HG02981 (cell line): Measurements from ENCODE around the gene UROS.

Experiments used
- ATAC-seq: cut with Tn5 transposase; IDR thresholded peaks from one replicate; pipeline ENCODE4 v1.9.1; 2021; ENCODE audit warnings: mild to moderate bottlenecking, moderate library complexity; ENCODE audit not compliant: unreplicated experiment

Gene UROS

DNA sequence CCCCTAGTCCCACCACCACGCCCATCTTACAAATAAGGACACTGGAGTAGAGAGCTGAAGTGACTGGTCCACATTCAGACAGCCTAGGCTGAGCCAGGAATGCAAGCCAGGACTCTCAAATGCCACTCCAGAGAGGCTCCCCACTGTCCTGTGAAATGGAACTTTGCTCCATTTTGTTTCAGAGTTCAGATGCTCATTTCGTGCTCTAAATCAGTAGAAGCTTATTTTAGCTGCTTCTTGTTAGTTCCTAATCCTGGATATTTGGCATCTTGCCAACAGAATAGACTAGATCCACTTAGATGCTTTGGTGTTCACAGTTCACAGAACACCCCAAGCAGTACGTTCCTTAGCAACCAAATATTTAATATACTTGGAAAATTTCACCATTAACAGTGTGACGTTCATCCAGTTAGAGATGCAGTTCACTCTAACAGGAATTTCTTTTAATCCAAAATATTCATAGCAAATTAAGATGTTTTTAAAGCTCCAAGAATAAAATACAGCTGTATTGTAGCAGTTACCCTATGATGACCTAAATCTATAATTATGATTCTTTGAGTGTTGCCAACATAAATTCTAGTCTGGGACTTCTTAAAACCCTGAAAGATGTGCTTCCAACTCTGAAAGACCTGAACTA, 54.7 kb downstream of the UROS start:
- no peak for ATAC-seq

DNA sequence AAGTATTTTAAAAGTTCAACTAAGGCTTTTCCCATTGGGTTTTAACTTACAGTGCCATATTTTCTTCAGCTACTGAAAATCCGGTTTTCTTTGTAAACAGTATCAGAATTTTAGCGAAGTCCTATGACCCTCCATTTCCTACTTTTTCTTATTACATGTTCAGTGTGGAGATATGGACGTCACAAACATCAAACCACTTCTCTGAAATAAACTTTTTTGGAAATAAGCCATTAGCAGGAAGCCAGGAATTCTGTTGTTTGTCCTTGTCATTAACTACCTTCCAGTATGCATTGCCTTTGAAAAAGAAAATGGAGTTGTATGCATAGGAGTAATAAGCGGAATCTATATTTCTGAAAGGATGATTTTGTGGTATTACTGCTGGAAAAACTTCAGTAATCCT, 56.5 kb downstream of the UROS start:
- ATAC-seq, result no peak

DNA sequence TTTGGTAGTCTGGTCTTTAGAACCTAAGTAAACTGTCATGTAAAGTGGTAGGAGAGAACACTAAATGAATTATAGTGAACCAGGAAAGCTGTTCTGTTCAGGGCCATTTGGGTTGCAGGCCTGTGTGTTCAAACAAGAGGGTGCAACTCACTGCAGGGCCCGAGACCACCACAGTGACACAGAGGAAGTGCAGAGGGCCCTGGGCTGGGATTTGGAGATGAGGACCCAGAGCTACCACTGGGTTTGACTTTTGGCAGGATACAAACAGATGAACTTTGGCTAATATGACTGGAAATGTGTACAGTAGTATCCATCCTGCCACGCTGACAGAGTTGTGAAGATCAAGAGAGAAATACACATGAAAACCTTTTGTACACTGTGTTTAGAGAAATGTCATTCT, 57.2 kb downstream of the UROS start:
- no peak for ATAC-seq

DNA sequence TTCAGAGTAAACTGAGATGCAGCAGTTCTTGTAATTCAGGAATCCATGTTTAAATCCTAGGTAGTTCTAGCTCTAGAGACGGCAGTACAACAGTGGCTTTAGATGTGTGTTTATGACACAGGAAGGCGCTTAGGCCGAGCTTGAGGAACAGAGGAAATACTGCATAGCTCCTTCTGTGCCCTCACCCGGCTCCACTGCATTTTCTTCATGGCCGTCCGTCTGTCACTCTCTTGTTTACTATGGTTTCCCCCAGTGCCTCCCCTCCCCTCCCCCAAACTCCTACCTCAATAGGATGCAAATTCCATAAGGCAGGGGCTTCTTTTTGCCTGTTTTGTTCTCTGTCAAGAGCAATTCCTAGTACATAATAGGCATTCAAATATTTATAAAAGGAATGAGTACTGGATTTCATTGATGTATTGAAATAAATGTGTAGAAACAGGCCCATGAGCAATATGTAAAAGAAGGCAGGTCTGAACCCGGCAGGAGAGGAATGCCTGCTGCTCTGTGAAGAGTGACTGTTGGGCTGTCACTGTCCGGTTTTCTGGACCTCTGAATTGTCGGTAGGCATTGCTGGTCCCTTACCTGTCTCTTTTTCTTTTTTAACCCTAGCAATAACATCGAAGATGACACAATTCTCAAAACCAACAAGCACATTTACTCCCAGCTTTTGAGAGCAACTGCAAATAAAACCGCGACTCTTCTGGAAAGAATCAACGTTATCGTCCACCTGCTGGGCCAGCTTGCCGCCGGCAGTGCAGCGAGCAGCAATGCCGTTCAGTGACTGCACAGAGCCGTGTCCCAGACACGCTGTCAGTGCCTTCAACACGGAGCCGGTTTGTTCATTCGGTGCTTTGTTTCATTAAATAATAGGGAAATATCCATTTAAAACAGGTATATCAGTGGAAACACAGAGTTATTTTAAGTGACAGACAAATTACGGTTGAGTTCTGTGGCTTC, 60.1 kb downstream of the UROS start:
- no peak for ATAC-seq

DNA sequence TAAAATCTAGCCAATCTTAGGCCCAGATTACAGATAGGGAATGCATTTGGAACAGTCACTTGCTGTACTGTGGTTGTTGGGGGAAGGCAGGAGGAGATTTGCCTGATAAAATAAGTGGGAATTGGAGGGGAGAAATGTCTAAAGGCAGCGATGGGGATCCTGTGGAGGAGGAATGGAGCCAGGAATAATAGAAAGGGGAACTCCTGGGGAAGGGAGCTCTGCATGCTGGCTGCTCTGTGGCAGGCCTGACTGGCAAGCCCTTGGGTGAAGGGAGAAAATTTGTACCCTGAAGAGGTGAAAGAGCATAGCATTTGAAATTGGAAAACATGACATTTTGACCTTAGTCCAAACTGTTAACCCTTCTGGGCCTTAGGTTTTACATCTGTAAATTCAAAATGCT, 61.1 kb downstream of the UROS start:
- ATAC-seq, result no peak

DNA sequence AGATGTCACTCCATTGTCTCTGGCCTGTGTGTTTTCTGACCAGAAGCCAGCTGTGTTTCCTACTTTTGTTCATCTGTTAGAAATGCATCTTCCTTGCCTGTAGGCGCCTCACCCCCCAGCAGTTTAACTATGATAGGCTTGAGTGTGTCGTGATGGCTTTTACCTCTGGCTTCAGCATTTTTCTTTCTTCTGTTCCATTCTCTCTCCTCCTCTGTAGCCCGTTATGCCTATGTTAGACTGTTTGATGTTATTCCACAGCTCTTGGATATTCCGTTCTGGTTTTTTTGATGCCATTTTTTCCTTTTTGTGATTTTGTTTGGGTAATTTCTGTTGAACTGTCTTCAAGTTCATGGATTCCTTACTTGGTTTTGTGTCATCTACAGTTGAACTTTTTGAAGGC, 65.3 kb downstream of the UROS start:
- no peak for ATAC-seq

DNA sequence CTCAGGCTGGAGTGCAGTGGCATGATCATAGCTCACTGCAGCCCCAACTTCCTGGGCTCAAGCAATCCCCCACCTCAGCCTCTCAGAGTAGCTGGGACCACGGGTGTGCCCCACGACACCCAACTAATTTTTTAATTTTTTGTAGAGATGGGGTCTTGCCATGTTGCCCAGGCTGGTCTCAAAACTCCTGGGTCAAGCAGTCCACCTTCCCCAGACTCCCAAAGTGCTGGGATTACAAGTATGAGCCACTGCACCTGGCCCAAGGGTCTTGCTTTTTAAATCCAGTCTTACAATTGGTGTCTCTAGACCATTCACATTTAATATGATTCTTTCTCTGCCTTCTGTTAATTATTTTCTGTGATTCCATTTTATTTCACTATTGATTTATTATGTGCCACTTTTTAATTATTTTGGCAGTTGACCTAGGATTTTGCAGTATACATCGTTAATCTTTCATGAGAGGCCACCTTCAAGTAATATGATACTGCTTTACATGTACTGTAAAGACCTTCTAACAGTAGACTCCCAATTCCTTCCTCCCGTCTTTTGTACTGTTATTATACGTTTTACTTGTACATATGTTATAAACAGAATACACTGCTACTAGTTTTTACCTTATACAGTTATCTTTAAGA, 66.1 kb downstream of the UROS start:
- ATAC-seq, result no peak

DNA sequence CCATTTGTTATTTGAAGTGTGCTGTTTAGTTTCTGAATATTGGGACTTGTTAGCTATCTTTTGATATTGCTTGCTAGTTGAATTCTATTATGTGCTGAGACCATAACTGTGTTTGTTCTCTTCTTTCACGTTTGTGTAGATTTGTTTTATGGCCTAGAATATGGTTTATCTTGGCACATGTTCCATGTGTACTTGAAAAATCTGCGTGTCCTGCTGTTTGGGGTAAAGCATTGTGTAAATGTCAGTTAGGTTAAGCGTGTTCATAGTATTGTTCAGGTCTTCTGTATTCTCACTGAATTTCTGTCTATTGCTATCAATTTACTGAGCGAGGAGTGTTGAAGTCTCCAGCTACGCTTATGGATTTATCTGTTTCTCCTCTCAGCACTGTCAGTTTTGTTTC, 66.9 kb downstream of the UROS start:
- no peak for ATAC-seq

DNA sequence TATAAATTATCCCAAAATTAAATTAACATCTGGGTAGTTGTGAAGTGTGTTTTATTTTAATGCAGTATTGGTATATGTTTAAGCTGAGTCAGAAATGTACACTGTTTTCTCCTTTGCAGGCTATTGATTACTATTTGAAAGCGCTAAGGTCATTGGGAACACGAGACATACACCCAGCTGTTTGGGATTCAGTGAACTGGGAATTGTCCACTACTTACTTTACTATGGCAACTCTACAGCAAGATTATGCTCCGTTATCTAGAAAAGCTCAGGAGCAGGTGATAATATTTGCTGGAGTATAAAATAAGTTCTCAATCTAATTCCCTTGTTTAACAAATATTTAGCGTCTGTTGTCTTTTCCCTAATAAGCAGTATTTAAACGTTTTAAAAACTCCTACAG, 75.6 kb downstream of the UROS start:
- ATAC-seq, result no peak

DNA sequence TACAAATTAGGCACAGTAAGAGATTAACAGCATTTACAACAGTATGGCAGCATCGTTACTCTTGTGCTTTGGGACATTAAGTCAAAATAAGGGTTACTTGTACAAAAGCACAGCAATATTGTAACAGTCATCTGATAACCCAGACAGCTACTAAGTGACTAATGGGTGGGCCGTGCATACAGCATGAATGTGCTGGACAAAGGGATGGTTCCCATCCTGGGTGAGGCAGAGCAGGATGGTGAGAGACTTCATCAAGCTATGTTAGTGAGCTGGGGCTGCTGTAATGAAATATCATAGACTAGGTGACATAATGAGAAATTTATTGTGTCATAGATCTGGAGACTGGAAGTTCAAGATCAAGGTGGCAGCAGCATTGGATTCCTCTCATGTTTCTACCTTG, 78.1 kb downstream of the UROS start:
- no peak for ATAC-seq

DNA sequence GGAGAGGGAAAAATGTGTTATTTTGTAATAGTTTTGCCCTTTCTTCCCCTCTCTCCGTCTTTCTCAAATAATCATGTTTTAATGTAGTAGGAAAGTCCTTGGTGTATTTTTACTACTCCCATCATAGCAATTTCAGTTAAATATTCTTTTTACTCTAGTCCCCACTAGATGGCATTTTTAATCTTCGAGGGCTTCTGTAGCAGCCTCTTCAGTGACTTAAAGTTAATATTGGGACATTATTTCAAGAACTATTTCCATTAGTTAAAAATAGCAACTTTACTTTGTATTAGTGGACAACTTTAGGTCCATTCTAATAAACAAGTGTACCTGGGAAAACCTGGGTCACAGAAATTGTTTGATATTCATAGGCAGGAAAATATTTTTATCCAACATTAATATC, 80.6 kb downstream of the UROS start:
- ATAC-seq, result no peak

DNA sequence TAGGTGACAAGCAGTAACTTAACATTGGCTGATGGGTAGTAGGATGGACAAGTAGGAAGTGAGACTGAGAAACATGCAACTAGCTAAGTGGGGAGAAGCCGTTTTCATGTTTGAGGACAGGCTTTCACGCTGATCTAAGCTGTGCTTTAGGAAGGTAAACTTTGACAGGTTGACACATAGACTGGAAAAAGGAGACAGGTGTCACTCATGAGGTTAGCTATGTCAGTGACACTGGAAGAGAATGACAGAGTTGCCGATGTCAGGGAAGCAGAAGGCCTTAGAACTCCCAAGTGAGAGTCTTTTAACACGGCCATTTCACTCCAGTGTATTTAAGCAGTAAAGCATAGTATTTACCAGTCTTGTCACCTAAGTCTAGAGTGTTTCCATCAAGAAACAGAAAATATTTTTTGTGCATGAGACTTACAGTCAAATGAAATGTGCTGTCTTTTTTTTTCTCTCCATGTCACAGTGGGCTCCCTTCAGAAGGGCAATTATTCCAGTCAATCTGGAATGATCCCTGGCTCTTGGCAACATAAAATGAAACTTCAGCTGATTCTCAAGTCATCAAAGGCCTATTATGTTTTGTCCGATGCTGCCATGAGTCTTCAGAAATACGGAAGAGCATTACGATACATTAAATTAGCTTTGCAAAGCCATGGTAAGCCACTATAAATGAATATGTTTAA, 82.9 kb downstream of the UROS start:
- no peak for ATAC-seq
